Measurements from ENCODE around the gene GTPBP1. TPM values are rescaled to one million over a fixed set of nuclear protein-coding genes. Genes with fewer than 3 reads are reported as not detected.
A peak's percentile ranks its signal among the peaks of the same experiment; 100 is the strongest.

GTPBP1 gene
- total RNA-seq, 2 experiments from 2014 or later = 116 to 146 TPM

DNA sequence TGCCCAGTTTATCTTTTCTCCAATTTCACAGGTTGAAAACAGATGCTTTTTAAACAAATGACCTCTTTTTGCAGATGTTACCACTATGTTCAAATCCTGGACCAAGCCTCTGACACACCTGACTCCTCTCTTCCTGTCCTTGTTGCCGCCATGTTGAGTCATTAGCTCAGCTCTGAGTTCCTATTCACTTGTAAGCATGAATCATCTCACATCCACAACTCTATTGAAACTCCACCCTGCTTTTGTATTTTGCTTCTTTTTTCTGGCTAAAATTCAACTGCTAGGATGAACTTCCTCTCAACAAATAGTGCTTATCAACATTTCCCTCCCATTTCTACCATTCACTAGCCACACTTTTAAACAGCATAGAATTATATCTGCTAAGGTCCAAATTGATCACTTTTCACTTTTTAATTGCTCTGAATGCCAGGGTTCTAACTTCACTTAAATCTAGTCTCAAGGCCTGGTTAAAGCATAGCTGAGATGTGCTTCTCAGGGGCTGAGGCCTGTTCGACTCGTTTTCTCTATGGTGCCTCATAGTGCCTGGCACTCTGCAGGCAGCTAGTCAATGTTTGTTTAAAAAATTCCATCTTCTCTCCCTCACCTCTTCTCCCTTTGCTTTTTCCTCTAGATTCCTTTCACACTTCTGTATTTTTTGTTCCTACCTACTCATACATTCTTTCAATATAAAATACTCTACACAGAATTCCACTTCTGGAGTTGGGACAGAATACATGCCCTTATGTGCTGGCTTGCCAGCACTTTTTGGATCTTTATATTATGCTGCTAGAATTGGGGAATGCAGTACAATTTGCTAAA is 8.9 kb upstream of the GTPBP1 start:
- Mint-ChIP-seq H3K4me3 (peak overlapping the region; percentile 82), H3K9me3 (ENCODE audit: low read depth) (no peaks in the 10 kb centered on the region), H3K27ac (peak overlapping the region; percentile 94), H3K36me3 (peaks cover 51% of the 10 kb centered on the region), H3K4me1 (peaks cover 61% of the 10 kb centered on the region), H3K27me3 (no peaks in the 10 kb centered on the region)
- DNase-seq (peak; percentile 69), ATAC-seq (peak; percentile 21)
- CTCF ChIA-PET = interaction anchor here (1.3 to 4.2 kb wide), 2 partner anchors 9 to 14 kb away, joined by 4 to 43 read pairs; partner anchors contain the start of genes GTPBP1 and TOMM22

DNA sequence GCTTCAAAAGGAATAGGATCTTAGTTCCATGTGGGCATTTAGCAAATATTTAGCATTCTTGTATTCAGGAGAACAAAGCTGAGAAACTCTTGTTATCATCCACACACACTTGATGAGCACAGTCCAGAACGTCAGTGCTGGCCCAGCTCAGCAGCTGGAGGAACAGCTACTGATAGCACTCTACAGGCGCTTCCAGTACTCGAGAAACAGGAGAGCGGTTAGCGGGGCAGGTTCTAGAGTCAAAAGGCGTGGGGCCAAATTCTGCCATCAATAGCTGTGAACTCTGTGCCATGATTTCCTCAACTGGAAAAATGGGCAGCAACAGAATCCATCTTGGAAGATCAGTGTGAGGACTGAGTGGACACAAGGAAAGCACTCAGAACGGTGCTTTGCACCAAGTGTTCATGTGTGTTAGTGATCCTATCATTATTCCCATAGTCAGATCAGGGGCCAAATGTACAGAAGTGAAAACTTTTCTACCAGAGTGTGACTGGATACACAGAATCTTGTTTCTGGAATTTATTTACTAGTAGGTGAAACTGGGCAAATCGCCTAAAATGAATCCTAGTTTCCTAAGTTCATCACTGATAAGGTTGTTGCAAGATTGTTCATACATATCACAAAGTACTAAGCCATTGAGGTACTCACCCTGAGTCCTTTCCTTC is 8.2 kb upstream of the GTPBP1 start:
- Mint-ChIP-seq H3K4me3 (peak overlapping the region; percentile 82), H3K36me3 (peaks cover 51% of the 10 kb centered on the region), H3K4me1 (peaks cover 62% of the 10 kb centered on the region), H3K9me3 (ENCODE audit: low read depth) (no peaks in the 10 kb centered on the region), H3K27me3 (no peaks in the 10 kb centered on the region), H3K27ac (peak overlapping the region; percentile 94)
- CTCF ChIA-PET = interaction anchor here (0.5 to 4.2 kb wide), 7 partner anchors 8 to 1090 kb away, joined by 3 to 43 read pairs (median 4); partner anchors contain the start of genes GTPBP1 and TOMM22
- DNase-seq = no peak
- ATAC-seq = no peak

DNA sequence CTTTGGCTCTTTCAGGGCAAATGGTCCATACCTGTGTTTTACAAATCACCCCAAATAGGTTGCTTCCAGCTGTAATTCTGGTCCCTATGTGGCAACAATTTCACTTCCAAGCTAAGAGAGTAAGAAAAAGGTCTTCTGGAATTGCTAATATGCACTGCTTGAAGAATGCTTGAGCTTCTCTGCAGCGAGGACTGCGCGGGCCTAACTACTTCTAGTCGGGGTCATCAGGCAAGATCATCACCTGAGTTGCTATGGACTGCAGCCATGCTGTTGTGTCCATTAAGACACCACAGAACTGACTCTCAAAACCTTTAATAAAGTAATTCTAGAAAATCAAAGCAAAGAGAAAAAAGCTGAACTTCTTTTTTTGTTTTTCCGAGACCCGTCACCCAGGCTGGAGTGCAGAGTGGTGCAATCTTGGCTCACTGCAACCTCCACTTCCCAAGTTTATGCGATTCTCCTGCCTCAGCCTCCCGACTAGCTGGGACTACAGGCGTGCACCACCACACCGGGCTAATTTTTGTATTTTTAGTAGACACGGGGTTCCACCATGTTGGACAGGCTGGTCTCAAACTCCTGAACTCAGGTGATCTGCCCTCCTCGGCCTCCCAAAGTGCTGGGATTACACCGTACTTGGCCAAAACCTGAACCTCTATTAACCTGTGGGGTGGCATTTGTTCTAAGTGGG is 7.2 kb upstream of the GTPBP1 start:
- Mint-ChIP-seq H3K4me3 (peak overlapping the region; percentile 82), H3K36me3 (peaks cover 44% of the 10 kb centered on the region), H3K9me3 (ENCODE audit: low read depth) (no peaks in the 10 kb centered on the region), H3K27me3 (no peaks in the 10 kb centered on the region), H3K4me1 (peaks cover 58% of the 10 kb centered on the region), H3K27ac (peak overlapping the region; percentile 99)
- no peak for DNase-seq
- CTCF ChIA-PET = interaction anchor here (0.5 to 4.2 kb wide), 7 partner anchors 9 to 1091 kb away, joined by 3 to 43 read pairs (median 4); partner anchors contain the start of gene TOMM22
- no peak for ATAC-seq

DNA sequence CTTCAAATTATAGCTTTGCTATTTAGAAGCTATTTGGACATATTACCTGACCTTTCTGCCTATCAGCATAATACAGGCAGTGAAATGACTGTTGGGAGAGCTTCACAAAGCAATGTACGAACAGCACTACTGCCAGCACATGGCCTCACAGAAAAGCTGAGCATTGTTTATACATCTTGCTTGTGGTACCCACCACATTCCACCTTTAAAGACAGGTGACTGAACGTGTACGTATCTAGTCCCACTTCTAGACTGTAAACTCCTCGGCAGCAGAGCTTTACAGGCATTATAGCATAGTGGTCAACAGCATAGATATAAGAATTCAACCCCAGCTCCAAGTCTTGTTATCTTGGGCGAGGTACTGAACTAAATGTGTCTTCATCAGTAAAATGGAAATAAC is 6.6 kb upstream of the GTPBP1 start:
- ATAC-seq = no peak
- CTCF ChIA-PET = interaction anchor here (1.2 to 4.2 kb wide), 5 partner anchors 8 to 67 kb away, joined by 3 to 43 read pairs (median 3); partner anchors contain the start of gene TOMM22
- Mint-ChIP-seq H3K36me3 (peaks cover 43% of the 10 kb centered on the region), H3K27me3 (no peaks in the 10 kb centered on the region), H3K9me3 (ENCODE audit: low read depth) (no peaks in the 10 kb centered on the region), H3K4me3 (peak overlapping the region; percentile 82), H3K27ac (peak overlapping the region; percentile 99), H3K4me1 (peaks cover 57% of the 10 kb centered on the region)
- DNase-seq = no peak

DNA sequence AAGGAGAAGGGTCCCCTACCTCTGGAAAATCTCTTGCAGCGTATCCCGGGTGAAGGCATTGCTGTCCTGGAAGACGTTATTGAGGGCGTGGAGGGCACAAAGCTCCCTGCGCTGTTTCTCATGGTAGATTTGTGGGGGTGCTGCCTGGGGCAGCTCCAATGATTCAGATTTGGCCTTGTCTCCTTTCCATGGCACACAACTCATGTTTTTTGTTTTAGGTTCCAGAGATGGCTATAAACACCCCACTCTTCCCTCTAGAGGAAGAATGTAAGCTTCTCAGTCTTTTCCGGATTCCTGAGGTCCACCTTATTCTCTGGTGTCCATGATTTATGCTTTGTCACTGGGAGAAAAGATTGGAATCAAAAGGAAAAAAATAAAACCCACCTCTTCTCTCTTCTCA is 6.0 kb upstream of the GTPBP1 start:
- H3K36me3 Mint-ChIP-seq = peaks cover 40% of the 10 kb centered on the region
- no peaks in the 10 kb centered on the region for H3K9me3 Mint-ChIP-seq (ENCODE audit: low read depth)
- ATAC-seq = no peak
- CTCF ChIA-PET = interaction anchor here (1.2 to 4.2 kb wide), 3 partner anchors 17 to 66 kb away, joined by 3 to 43 read pairs (median 3); partner anchors contain the start of gene TOMM22
- peaks cover 58% of the 10 kb centered on the region for H3K4me1 Mint-ChIP-seq
- peak overlapping the region; percentile 82 for H3K4me3 Mint-ChIP-seq
- peak overlapping the region; percentile 99 for H3K27ac Mint-ChIP-seq
- no peak for DNase-seq
- H3K27me3 Mint-ChIP-seq = no peaks in the 10 kb centered on the region

DNA sequence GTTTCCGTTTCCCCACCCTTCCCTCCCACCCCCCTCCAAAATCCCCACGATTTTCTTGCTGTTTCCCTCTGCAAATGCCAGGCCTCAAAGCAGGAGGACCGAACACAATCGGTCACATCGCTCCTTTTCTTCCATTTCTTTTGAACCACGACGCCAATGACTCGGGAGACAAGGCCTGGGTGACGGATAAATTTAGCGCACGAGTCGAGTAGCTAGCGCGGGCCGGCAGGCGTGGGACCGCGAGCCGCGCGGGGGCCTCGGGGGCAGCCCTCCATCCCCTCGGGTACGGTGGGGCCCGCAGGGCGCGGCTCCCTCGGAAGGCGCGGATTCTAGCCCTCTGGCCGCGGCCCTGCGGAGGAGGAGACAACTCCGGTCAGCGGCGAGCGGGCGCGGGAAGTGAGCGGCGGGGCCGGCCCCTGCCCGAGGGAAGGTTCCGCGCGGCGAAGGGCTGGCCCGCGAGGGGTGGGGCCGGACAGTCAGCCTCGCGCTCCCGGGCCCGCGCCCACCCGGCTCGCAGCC is 5.4 kb upstream of the GTPBP1 start:
- Mint-ChIP-seq H3K27me3 (no peaks in the 10 kb centered on the region), H3K27ac (peak overlapping the region; percentile 99), H3K4me3 (peak overlapping the region; percentile 82), H3K4me1 (peaks cover 58% of the 10 kb centered on the region), H3K36me3 (peaks cover 35% of the 10 kb centered on the region), H3K9me3 (ENCODE audit: low read depth) (no peaks in the 10 kb centered on the region)
- CTCF ChIA-PET = interaction anchor here (1.2 kb wide), 1 partner anchor 54 kb away, joined by 3 read pairs; no protein-coding TSS in a partner anchor
- DNase-seq (no peak), ATAC-seq (peak; percentile 22)

DNA sequence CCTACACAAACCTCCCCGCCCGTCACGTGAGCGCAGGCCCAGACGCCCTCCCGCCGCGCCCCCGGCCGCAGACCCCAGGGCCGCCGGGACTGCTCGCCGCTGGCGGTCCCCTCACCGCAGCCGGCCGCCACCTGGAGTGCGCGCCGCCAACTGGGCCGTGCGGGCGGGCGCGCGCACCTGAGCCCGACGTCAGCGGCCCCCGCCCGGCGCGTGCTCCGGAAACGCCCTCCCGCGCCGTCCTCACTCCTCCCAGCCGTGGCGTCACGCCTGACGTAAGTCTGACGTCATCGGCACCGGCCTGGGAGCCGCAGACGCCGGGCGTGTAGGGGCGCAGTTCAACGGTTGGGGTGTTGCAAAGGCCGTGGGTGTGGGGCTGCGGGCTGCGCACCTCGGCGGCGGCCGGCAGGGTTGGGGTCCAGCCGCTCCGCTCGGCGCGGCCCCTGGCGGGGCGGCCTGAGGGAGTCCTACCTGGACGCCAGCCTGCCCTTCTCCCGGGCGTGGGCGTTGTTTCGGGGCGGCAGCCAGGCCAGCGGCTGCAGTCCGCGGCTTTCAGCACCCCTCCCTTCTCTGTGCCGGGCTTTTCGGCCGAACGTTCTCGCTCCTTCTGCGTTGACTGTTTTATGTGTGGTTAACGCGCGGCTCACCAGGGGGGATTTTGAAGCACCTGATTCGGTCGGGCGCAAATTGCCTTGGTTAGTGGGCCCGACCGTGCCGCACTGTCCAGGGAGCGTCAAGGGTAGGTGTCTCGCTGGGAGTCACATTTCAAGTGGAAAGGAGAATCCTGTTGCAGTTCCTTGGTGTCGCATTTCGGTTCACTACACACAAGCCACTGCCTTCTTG is 4.7 kb upstream of the GTPBP1 start, which contains the start of gene JOSD1:
Gene JOSD1, minus strand, starts transcription at position 155 of the 840 bp plus-strand sequence. CDS start 956 bp downstream, outside the sequence.
- H3K4me1 Mint-ChIP-seq = peaks cover 55% of the 10 kb centered on the region
- CTCF ChIA-PET = no interaction called here
- H3K9me3 Mint-ChIP-seq (ENCODE audit: low read depth) = no peaks in the 10 kb centered on the region
- H3K4me3 Mint-ChIP-seq = peak within 1 kb of the TSS; percentile 82
- no peaks in the 10 kb centered on the region for H3K27me3 Mint-ChIP-seq
- peaks cover 35% of the 10 kb centered on the region for H3K36me3 Mint-ChIP-seq
- H3K27ac Mint-ChIP-seq = peak within 1 kb of the TSS; percentile 99
- DNase-seq (peak; percentile 98), ATAC-seq (peak; percentile 40)

DNA sequence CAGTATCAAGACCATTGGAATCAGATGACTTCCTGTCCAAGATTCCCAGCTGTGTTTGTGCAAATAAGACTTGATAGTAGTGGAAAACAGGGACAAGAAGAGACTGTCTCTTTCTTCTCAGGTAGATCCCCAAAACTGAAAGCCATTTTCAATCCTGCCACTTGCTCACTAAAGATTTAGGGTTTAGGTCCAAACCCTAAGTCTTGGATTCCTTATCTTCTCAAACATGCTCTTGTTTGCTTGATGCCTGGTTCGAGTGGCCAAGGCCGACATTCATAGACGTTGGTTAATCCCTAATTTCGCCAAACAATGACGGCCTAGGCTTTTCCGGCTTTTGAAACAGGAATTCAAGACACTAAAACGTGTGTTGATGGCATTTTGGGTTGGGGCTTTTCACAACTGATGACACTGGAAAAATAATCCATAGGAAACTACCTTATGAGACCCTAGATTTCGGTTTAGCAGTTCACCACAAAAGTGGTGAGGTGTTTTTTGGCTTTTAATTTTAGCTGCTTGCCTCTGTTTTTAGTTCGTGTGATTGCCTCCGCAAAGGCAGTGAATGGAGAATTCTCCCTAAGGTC is 1.0 kb upstream of the GTPBP1 start:
- ATAC-seq (no peak), DNase-seq (no peak)
- Mint-ChIP-seq H3K4me3 (peak overlapping the region; percentile 80), H3K27me3 (no peaks in the 10 kb centered on the region), H3K4me1 (peaks cover 48% of the 10 kb centered on the region), H3K36me3 (peaks cover 34% of the 10 kb centered on the region), H3K9me3 (ENCODE audit: low read depth) (no peaks in the 10 kb centered on the region), H3K27ac (peak overlapping the region; percentile 93)
- CTCF ChIA-PET = interaction anchor here (3.6 kb wide), 1 partner anchor 23 kb away, joined by 17 read pairs; the partner anchor contains the start of gene TOMM22

DNA sequence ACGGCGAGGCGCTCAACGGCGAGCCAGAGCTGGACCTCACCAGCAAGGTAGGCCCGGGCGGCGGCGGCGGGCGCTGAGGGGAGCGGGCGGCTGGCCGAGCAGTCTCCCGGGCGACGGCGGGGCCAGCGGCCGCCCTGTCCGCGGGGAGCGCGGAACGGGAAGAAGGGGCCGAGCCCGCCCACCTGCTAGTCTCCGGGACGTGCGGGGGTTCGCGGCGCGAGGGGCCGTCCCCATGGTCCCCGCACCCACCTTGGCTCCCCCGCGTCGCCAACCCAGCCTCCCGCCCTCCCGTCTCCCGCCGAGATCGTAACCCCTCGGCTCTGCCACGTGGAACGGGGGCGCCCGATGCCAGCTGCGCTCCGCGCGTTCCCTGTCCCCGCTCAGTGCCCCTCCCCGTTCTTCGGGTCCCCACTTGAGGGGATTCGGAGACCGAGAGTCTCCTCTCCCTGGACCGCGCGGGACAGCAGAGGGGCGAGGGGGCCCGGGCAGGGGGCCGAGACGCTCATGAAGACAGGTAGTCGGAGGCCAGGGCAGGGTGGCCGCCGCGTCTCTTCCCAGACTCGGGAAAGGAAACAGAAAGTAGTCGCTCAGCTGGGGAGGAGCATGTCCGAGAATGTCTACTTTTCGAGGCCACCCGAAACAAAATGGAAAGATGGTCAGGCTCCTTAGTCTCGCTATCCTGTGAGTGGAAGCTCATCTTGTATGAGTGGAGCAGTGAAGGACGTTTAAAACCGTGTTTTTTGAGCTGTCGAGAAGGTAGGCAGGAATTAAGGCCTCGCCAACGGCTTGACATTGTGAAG is 557 bp downstream of the GTPBP1 start:
- peak overlapping the region; percentile 99 for H3K4me3 Mint-ChIP-seq
- H3K27me3 Mint-ChIP-seq = no peaks in the 10 kb centered on the region
- peak overlapping the region; percentile 93 for H3K27ac Mint-ChIP-seq
- CTCF ChIA-PET = interaction anchor here (0.9 to 3.6 kb wide), 9 partner anchors 9 to 60 kb away, joined by 3 to 17 read pairs (median 7); partner anchors contain the start of gene TOMM22
- peak; percentile 66 for DNase-seq
- H3K9me3 Mint-ChIP-seq (ENCODE audit: low read depth) = no peaks in the 10 kb centered on the region
- H3K4me1 Mint-ChIP-seq = peaks cover 57% of the 10 kb centered on the region
- ATAC-seq = no peak
- H3K36me3 Mint-ChIP-seq = peaks cover 41% of the 10 kb centered on the region

DNA sequence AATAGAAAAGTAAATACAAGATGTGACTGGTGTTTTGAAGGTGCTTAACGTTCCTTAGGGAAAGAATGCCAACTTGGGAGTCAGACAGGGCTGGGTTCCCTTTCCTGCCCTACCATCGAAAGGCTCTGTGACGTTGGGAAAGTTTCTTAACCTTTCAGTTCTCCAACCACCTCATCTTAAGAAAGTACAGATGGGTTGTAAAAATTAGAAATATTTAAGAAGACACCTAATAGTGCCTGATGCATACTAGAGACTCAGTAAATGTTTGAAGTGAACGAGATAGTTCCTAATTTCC is 1.1 kb downstream of the GTPBP1 start:
- Mint-ChIP-seq H3K4me1 (peaks cover 52% of the 10 kb centered on the region), H3K27ac (peak overlapping the region; percentile 91), H3K9me3 (ENCODE audit: low read depth) (no peaks in the 10 kb centered on the region), H3K4me3 (peak overlapping the region; percentile 99), H3K27me3 (no peaks in the 10 kb centered on the region), H3K36me3 (peaks cover 42% of the 10 kb centered on the region)
- ATAC-seq = no peak
- CTCF ChIA-PET = interaction anchor here (0.7 to 3.6 kb wide), 7 partner anchors 9 to 59 kb away, joined by 3 to 17 read pairs (median 8); partner anchors contain the start of gene TOMM22
- DNase-seq = no peak

DNA sequence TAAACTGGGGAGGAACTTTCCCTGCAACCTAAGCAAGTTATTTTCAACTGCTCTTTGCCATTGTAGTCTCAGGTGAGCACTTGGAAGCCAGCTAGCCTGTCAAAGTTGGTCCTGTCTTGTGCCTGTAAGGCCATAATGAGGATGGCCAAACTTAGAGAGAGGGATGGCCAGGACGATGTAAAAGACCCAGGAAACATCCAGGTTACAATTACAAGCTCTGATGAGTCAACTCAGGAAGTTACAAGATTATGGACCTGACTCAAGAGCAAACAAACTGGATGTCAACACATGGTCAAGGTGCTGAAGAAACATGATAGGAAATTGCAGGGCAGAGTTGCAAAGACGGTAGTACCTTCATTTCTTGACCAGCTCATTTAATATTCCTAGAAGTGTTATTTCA is 1.6 kb downstream of the GTPBP1 start:
- CTCF ChIA-PET = interaction anchor here (0.7 to 3.6 kb wide), 7 partner anchors 9 to 59 kb away, joined by 3 to 17 read pairs (median 6); partner anchors contain the start of gene TOMM22
- DNase-seq = no peak
- Mint-ChIP-seq H3K27ac (peak overlapping the region; percentile 91), H3K4me3 (peak overlapping the region; percentile 99), H3K27me3 (no peaks in the 10 kb centered on the region), H3K4me1 (peaks cover 55% of the 10 kb centered on the region), H3K9me3 (ENCODE audit: low read depth) (no peaks in the 10 kb centered on the region), H3K36me3 (peaks cover 45% of the 10 kb centered on the region)
- no peak for ATAC-seq
